Measurements from ENCODE around the gene SGSH.
"Not testable (repeated sequence)": the region's sequence is repeated elsewhere in the genome, so short reads cannot be mapped to it uniquely, and the experiment has no call there.

The SGSH gene

DNA sequence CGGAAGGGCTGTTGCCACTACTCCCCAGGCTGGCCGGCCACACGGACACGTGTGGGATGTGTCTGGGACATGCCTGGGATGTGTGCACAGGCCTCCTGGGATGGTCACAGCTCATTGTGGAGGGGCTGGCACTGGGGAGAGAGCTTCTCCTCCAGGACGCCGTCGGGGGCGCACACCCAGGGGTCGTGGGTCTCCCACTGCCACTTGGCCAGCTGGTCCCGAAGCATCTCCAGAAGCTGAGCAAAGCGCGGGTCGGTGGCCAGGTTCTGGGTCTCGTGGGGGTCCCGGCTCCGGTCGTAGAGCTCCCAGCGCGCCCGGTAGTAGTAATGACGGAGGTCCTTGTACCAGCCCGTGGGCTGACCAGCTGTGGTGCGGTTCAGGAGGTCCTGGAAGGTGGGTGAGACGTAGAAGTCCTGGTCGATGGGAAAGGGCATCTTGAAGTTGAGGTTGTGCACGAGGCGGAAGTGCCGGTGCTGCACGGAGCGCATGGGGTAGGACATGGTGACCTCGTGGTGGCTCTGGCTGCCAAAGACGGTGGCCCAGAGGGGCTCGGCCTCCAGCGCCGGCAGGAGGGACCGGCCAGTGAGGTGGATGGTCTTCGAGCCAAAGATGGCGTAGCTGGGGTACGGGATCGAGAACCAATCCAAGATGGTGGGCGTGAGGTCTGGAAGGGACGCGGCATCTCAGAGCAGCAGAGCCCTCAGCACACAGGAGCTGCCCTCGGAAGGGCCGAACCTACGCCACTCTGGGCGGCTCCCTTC lies 9.6 kb downstream of the SGSH start:
- DNase-seq (ENCODE audit: low read depth) = no peak

DNA sequence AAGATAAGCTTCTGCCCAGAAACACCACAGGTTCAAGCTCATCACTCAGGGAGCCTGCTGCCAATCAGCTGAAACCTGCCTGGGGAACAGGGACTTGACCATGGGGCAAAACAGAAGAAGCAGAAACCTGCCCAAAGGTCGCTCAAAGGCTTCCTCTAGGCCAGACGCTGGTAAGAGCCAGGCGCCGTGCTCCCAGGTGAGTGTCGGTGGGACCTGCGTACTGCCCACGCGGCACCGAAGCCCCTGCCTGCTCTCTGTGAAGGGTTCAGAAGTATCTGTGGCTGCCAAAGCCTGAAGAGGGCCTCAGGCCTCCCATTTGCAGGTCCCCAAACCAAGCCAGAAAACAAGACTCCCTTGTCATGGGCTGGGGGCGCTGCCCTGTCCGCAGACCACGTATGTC lies 10.4 kb downstream of the SGSH start:
- no peak for DNase-seq (ENCODE audit: low read depth)

GRCh38 chr17:80208050-80208449 lies 12.1 kb downstream of the SGSH start:
- DNase-seq (ENCODE audit: low read depth) = no peak

GRCh38 chr17:80205811-80206210 lies 14.3 kb downstream of the SGSH start:
- DNase-seq (ENCODE audit: low read depth) = no peak

- DNase-seq (ENCODE audit: low read depth) = no peak
Measured at GRCh38 chr17:80204626-80205468, 15.3 kb downstream of the SGSH start.

GRCh38 chr17:80203471-80203963 lies 16.6 kb downstream of the SGSH start:
- no peak for DNase-seq (ENCODE audit: low read depth)

GRCh38 chr17:80202197-80202596 lies 17.9 kb downstream of the SGSH start:
- DNase-seq (ENCODE audit: low read depth) = no peak

- no peak for DNase-seq (ENCODE audit: low read depth)
Measured at GRCh38 chr17:80201446-80201845, 18.7 kb downstream of the SGSH start.

DNA sequence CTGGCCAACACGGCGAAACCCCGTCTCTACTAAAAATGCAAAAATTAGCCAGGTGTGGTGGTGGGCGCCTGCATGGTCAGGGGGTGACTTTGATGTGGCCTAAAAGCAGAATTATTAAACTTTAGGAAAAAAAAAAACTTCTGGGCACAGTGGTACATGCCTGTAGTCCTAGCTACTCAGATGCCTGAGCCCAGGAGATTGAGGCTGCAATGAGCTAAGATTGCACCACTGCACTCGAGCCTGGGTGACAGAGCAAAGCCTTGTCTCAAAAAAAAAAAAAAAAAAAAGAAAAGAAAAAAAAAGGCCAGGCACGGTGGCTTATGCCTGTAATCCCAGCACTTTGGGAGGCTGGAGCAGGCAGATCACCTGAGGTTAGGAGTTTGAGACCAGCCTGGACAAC lies 20.8 kb downstream of the SGSH start:
- DNase-seq (ENCODE audit: low read depth) = not testable (repeated sequence)

DNA sequence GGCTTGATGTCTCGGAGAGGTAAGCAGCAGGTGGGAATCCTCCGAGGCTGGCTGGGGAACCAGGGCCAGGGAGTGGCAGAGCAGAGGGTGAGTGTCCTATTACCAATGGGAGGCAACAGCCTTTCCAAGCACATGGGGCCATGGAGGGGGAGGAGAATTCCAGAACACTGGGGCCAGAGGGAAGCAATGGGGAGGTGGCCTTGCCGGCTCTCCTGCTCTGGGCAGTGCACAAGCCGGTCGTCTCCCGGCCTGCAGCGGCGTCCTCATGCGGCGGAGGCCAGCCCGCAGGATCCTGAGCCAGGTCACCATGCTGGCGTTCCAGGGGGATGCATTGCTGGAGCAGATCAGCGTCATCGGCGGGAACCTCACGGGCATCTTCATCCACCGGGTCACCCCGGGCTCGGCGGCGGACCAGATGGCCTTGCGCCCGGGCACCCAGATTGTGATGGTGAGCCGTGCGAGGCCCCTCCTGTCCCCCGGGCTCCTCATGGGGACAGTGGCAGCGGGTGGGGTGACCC lies 21.9 kb downstream of the SGSH start:
- no peak for DNase-seq (ENCODE audit: low read depth)

GRCh38 chr17:80196652-80197051 lies 23.5 kb downstream of the SGSH start:
- DNase-seq (ENCODE audit: low read depth) = no peak

GRCh38 chr17:80195671-80196529 lies 24.2 kb downstream of the SGSH start:
- DNase-seq (ENCODE audit: low read depth) = no peak

GRCh38 chr17:80195141-80195540 lies 25.0 kb downstream of the SGSH start:
- DNase-seq (ENCODE audit: low read depth) = no peak

- DNase-seq (ENCODE audit: low read depth) = no peak
Measured at GRCh38 chr17:80191865-80192661, 28.1 kb downstream of the SGSH start.

- DNase-seq (ENCODE audit: low read depth) = no peak
Measured at GRCh38 chr17:80191192-80191591, 28.9 kb downstream of the SGSH start.

- DNase-seq (ENCODE audit: low read depth) = no peak
Measured at GRCh38 chr17:80190716-80191115, 29.4 kb downstream of the SGSH start.

GRCh38 chr17:80189611-80190010 lies 30.5 kb downstream of the SGSH start:
- no peak for DNase-seq (ENCODE audit: low read depth)

- no peak for DNase-seq (ENCODE audit: low read depth)
Measured at GRCh38 chr17:80187515-80187941, 32.6 kb downstream of the SGSH start.

DNA sequence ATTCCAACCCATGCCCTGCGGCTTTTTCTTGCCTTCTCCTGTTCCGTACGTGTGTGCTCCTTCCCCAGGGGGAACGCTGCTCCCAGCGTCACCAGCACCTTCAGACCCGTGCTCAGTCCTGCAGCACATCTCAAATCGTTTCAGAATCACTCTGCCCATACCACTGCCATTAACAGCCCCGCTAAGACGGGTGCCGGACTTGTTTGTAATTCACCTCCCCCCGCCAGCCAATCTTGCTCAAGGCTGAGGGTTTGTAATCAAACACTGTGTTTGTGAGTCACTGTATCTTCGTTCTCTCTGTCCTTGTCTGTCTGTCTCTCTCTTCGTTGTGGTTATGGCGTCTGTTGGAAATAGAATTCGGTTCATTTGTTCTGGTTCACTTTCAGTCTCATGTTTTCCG lies 33.0 kb downstream of the SGSH start:
- DNase-seq (ENCODE audit: low read depth) = no peak

DNA sequence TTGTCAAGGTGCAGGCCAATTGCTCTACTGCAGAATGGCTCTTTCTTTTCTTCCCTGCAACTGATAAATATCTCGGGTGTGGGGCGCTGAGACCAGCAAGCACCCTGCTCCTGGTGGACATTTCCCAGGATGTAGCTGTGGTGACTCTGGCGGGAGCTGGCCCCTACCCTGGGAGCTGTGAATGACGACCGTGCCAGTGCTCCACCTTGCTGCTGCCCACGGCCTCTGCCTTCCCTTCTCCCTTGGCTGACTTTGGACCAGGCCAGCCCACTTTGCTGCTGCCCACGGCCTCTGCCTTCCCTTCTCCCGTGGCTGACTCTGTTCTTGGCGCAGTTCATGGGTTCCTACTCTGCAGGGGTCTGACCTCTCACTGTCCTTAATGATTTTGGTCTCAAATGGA lies 34.2 kb downstream of the SGSH start:
- no peak for DNase-seq (ENCODE audit: low read depth)

- no peak for DNase-seq (ENCODE audit: low read depth)
Measured at GRCh38 chr17:80184423-80184714, 35.8 kb downstream of the SGSH start.
